HCT116 (cell line): ENCODE data around the gene TRIM61. TPM values are rescaled to one million over a fixed set of nuclear protein-coding genes. Genes with fewer than 3 reads are reported as not detected.
A peak's percentile ranks its signal among the peaks of the same experiment; 100 is the strongest.

ENCODE experiments used
- ATAC-seq: fragments of 200-7000 bp; cut with Tn5 transposase; 2 replicates; pipeline ENCODE4 v1.9.1; 2020; ENCODE audit warnings: mild to moderate bottlenecking, moderate library complexity
- BruUV-seq: library from RNA; stranded (reverse); fragments of 400-500 nt; replicated peaks from 2 replicates; lab custom pipeline; 2021; lab: Mats Ljungman, UMichigan
- CTCF ChIA-PET: fragments of 300-600 bp; sonication (Branson Sonifier 250); formaldehyde crosslinking; loops from one replicate; lab custom pipeline; 2021; ENCODE audit warnings: antibody characterized with exemption; lab: Charles Lee
- POLR2A ChIA-PET: fragments of 300-600, 350-600 bp; sonication (Branson Sonifier 250); formaldehyde crosslinking; loops from one replicate; lab custom pipeline; 2021; ENCODE audit warnings: antibody characterized with exemption; lab: Charles Lee
- RAD21 ChIA-PET, 2 experiments: fragments of 300-600 bp; sonication (Branson Sonifier 250); formaldehyde crosslinking; loops; one replicate each; lab custom pipeline; 2023; ENCODE audit warnings: low total read pairs in 2 of 2; ENCODE audit not compliant: uncharacterized antibody in 2 of 2, unreplicated experiment in 2 of 2, low non-redundant PET in 1 of 2; lab: Charles Lee
- DNase-seq: peaks from one replicate; pipeline ENCODE4 v3.0.0-alpha.2; 2010; ENCODE audit warnings: low read depth, low spot score
- H2AFZ ChIP-seq: fragments of 200-600 bp; shearing (Covaris generic), sonication (generic); 2 replicates; pipeline ENCODE4 v1.6.1; 2017; ENCODE audit warnings: low read depth, mixed run types, mixed read lengths, antibody characterized with exemption, low read length; ENCODE audit not compliant: poor library complexity, severe bottlenecking
- H3K27ac ChIP-seq: 2 replicates; pipeline ENCODE4 v1.5.1; 2012; ENCODE audit warnings: low read depth, low read length
- H3K27me3 ChIP-seq: fragments of 200-600 bp; sonication (generic); 2 replicates; pipeline ENCODE4 v1.6.1; 2016; ENCODE audit warnings: mixed run types, low read length, mixed read lengths; ENCODE audit not compliant: insufficient read depth
- H3K36me3 ChIP-seq, 2 experiments: fragments of 200-500 bp in 1 of 2; fragments of 200-600 bp in 1 of 2; sonication (Bioruptor generic) in 1 of 2; sonication (generic) in 1 of 2; 2 replicates each; pipeline versions ENCODE4 v1.5.1 to v1.6.1; 2014 to 2016; ENCODE audit warnings: low read length in 2 of 2, inconsistent platforms in 1 of 2, mixed read lengths in 1 of 2, mixed run types in 1 of 2; ENCODE audit not compliant: insufficient read depth in 2 of 2, control insufficient read depth in 1 of 2
- H3K4me1 ChIP-seq, 2 experiments: fragments of 200-600 bp in 1 of 2; sonication (generic) in 1 of 2; 2 replicates each; pipeline versions ENCODE4 v1.5.1 to v1.6.1; 2012 to 2017; ENCODE audit warnings: low read length in 2 of 2, inconsistent platforms in 1 of 2, mild to moderate bottlenecking in 1 of 2, mixed read lengths in 1 of 2, mixed run types in 1 of 2, moderate library complexity in 1 of 2; ENCODE audit not compliant: insufficient read depth in 2 of 2, control insufficient read depth in 1 of 2
- H3K4me2 ChIP-seq: fragments of 200-600 bp; sonication (generic); 2 replicates; pipeline ENCODE4 v1.6.1; 2017; ENCODE audit warnings: mixed run types, low read length, mixed read lengths
- H3K4me3 ChIP-seq, 2 experiments: fragments of 200-600 bp in 1 of 2; sonication (generic) in 1 of 2; replicated peaks in 1 of 2; 2 replicates each; pipeline ENCODE4 v1.5.1; 2011 to 2016; ENCODE audit warnings: low read length in 2 of 2, control low read depth in 1 of 2, low read depth in 1 of 2, mild to moderate bottlenecking in 1 of 2, mixed read lengths in 1 of 2, mixed run types in 1 of 2
- H3K79me2 ChIP-seq: fragments of 200-600 bp; sonication (generic); 2 replicates; pipeline ENCODE4 v1.6.1; 2017; ENCODE audit warnings: mild to moderate bottlenecking, mixed run types, low read length, moderate library complexity, mixed read lengths; ENCODE audit not compliant: insufficient read depth
- H3K9ac ChIP-seq: fragments of 200-600 bp; sonication (generic); 2 replicates; pipeline ENCODE4 v1.6.1; 2016; ENCODE audit warnings: low read length, mixed read lengths
- H3K9me2 ChIP-seq: fragments of 200-600 bp; sonication (generic), shearing (Covaris generic); 2 replicates; pipeline ENCODE4 v1.6.1; 2017; ENCODE audit warnings: mixed run types, mild to moderate bottlenecking, moderate library complexity; ENCODE audit not compliant: insufficient read depth
- H3K9me3 ChIP-seq, 2 experiments: fragments of 200-500 bp in 1 of 2; fragments of 200-600 bp in 1 of 2; sonication (Bioruptor generic) in 1 of 2; sonication (generic) in 1 of 2; 2 replicates each; pipeline ENCODE4 v1.6.1; 2014 to 2017; ENCODE audit warnings: low read length in 2 of 2, mixed read lengths in 2 of 2, inconsistent platforms in 1 of 2, low read depth in 1 of 2, mild to moderate bottlenecking in 1 of 2, mixed run types in 1 of 2, moderate library complexity in 1 of 2; ENCODE audit not compliant: control insufficient read depth in 1 of 2, insufficient read depth in 1 of 2
- H4K20me1 ChIP-seq: fragments of 200-600 bp; sonication (generic), shearing (Covaris generic); 2 replicates; pipeline ENCODE4 v1.6.1; 2017; ENCODE audit warnings: mixed run types, mild to moderate bottlenecking, moderate library complexity; ENCODE audit not compliant: insufficient read depth
- ATF3 ChIP-seq: IDR thresholded peaks from 2 replicates; pipeline ENCODE4 v1.6.1; 2012
- CEBPB ChIP-seq: IDR thresholded peaks from 2 replicates; pipeline ENCODE4 v1.6.1; 2012; ENCODE audit warnings: low read depth
- CTCF ChIP-seq, 3 experiments: fragments of 200-600 bp in 1 of 3; sonication (generic) in 1 of 3; IDR thresholded peaks in 2 of 3; conservative IDR thresholded peaks in 1 of 3; 2 replicates each; pipeline ENCODE4 v1.5.1; 2012 to 2017; ENCODE audit warnings: low read depth in 2 of 3, low read length in 2 of 3, antibody characterized with exemption in 1 of 3, borderline replicate concordance in 1 of 3, control low read depth in 1 of 3, mild to moderate bottlenecking in 1 of 3, mixed read lengths in 1 of 3, mixed run types in 1 of 3, moderate library complexity in 1 of 3; ENCODE audit not compliant: insufficient read depth in 1 of 3
- EGR1 ChIP-seq: IDR thresholded peaks from 2 replicates; pipeline ENCODE4 v1.6.1; 2012; ENCODE audit warnings: low read depth
- EZH2 ChIP-seq: fragments of 200-600 bp; sonication (generic); IDR thresholded peaks from 2 replicates; pipeline ENCODE4 v1.6.1; 2017; ENCODE audit warnings: antibody characterized with exemption, mixed run types
- EZH2phosphoT487 ChIP-seq: fragments of 200-600 bp; IDR thresholded peaks from 2 replicates; pipeline ENCODE4 v1.6.1; 2018; ENCODE audit warnings: antibody characterized with exemption, borderline replicate concordance
- FOSL1 ChIP-seq: IDR thresholded peaks from 2 replicates; pipeline ENCODE4 v1.6.1; 2012; ENCODE audit warnings: low read depth
- MAX ChIP-seq: IDR thresholded peaks from 2 replicates; pipeline ENCODE4 v1.6.1; 2012
- POLR2A ChIP-seq: IDR thresholded peaks from 2 replicates; pipeline ENCODE4 v1.7.0; 2011; ENCODE audit warnings: borderline replicate concordance; ENCODE audit not compliant: insufficient read depth, insufficient read length; ENCODE audit errors: extremely low read depth
- POLR2AphosphoS5 ChIP-seq: IDR thresholded peaks from 2 replicates; pipeline ENCODE4 v1.6.1; 2011; ENCODE audit warnings: mild to moderate bottlenecking, low read depth, low read length, moderate library complexity
- RAD21 ChIP-seq: IDR thresholded peaks from 2 replicates; pipeline ENCODE4 v1.6.1; 2012; ENCODE audit warnings: low read depth, mild to moderate bottlenecking
- REST ChIP-seq: IDR thresholded peaks from 2 replicates; pipeline ENCODE4 v1.6.1; 2012; ENCODE audit warnings: low read depth
- SRF ChIP-seq: IDR thresholded peaks from 2 replicates; pipeline ENCODE4 v1.6.1; 2012; ENCODE audit warnings: low read depth
- YY1 ChIP-seq: IDR thresholded peaks from 2 replicates; pipeline ENCODE4 v1.6.1; 2011; ENCODE audit warnings: low read length, low read depth, moderate library complexity, mild to moderate bottlenecking; ENCODE audit not compliant: insufficient replicate concordance; ENCODE audit errors: extremely low read depth
- ZBTB33 ChIP-seq: IDR thresholded peaks from 2 replicates; pipeline ENCODE4 v1.6.1; 2011; ENCODE audit warnings: mild to moderate bottlenecking, low read length, moderate library complexity; ENCODE audit not compliant: insufficient replicate concordance; ENCODE audit errors: extremely low read depth
- ZFX ChIP-seq: fragments of 450-650 bp; IDR thresholded peaks from 2 replicates; pipeline ENCODE4 v1.6.1; 2017
- ZNF274 ChIP-seq: fragments of 200-500 bp; sonication (Bioruptor generic); IDR thresholded peaks from 2 replicates; pipeline ENCODE4 v1.6.1; 2014; ENCODE audit warnings: mild to moderate bottlenecking, low read depth, low read length, inconsistent platforms
- intact Hi-C: fragments of 100-400 bp; cut with micrococcal nuclease; formaldehyde crosslinking; loops from 2 replicates; pipeline ENCODE4 v1.10.0; 2022
- total RNA-seq: library from RNA; stranded (reverse); gene quantifications from one replicate; pipeline ENCODE4 v1.2.1, GENCODE V29; 2021; ENCODE audit not compliant: unreplicated experiment

The TRIM61 gene
- total RNA-seq, 1 experiment from 2014 or later, result 0.15 TPM

- TF ChIP-seq CTCF (IDR thresholded peaks at IDR 0.05 in 2 of 3, conservative IDR thresholded peaks at IDR 0.05 in 1 of 3; ENCODE audit: borderline replicate concordance in 1 of 3, insufficient read depth in 1 of 3, low read depth in 2 of 3, low read length in 2 of 3), result no peak
Measured at GRCh38 chr4:164933244-164933643, 44.2 kb downstream of the TRIM61 start (continued).

GRCh38 chr4:164931551-164932324 is 45.7 kb downstream of the TRIM61 start:
- DNase-seq (no peak), ATAC-seq (peak; percentile 47)
- intact Hi-C loops, result loop anchor here (10.0 kb wide), 1 partner anchor 163 kb away; no protein-coding TSS in a partner anchor
- no peaks in the 10 kb centered on the region for H3K36me3 ChIP-seq
- H2AFZ ChIP-seq, result no peak overlapping the region
- CTCF ChIA-PET, result no interaction called here
- no peak overlapping the region for H3K27ac ChIP-seq
- no peaks in the 10 kb centered on the region for H3K9me3 ChIP-seq
- no peaks in the 10 kb centered on the region for H3K9me2 ChIP-seq
- no peak overlapping the region for H3K4me3 ChIP-seq
- H4K20me1 ChIP-seq, result no peaks in the 10 kb centered on the region
- H3K79me2 ChIP-seq, result no peaks in the 10 kb centered on the region
- H3K4me1 ChIP-seq, result no peaks in the 10 kb centered on the region
- H3K9ac ChIP-seq, result no peak overlapping the region
- RAD21 ChIA-PET, result no interaction called here
- POLR2A ChIA-PET, result no interaction called here
- no peak overlapping the region for H3K4me2 ChIP-seq
- BruUV-seq, result no TSS peak
- H3K27me3 ChIP-seq, result no peaks in the 10 kb centered on the region
- no peak for TF ChIP-seq POLR2AphosphoS5
- no peak for TF ChIP-seq FOSL1
- TF ChIP-seq YY1, result no peak
- no peak for TF ChIP-seq REST
- TF ChIP-seq MAX, result no peak
- no peak for TF ChIP-seq ZNF274
- TF ChIP-seq RAD21, result no peak
- no peak for TF ChIP-seq EZH2
- TF ChIP-seq CEBPB, result no peak
- TF ChIP-seq EGR1, result no peak
- no peak for TF ChIP-seq ATF3
- no peak for TF ChIP-seq ZBTB33
- TF ChIP-seq POLR2A, result no peak
- TF ChIP-seq ZFX, result no peak
- TF ChIP-seq SRF, result no peak
- no peak for TF ChIP-seq EZH2phosphoT487
